ENCODE data around the gene RAD51B. TPM values are rescaled to one million over a fixed set of nuclear protein-coding genes. Genes with fewer than 3 reads are reported as not detected.

RAD51B gene
- total RNA-seq, 1 experiment from 2014 or later, result 16.7 TPM

DNA sequence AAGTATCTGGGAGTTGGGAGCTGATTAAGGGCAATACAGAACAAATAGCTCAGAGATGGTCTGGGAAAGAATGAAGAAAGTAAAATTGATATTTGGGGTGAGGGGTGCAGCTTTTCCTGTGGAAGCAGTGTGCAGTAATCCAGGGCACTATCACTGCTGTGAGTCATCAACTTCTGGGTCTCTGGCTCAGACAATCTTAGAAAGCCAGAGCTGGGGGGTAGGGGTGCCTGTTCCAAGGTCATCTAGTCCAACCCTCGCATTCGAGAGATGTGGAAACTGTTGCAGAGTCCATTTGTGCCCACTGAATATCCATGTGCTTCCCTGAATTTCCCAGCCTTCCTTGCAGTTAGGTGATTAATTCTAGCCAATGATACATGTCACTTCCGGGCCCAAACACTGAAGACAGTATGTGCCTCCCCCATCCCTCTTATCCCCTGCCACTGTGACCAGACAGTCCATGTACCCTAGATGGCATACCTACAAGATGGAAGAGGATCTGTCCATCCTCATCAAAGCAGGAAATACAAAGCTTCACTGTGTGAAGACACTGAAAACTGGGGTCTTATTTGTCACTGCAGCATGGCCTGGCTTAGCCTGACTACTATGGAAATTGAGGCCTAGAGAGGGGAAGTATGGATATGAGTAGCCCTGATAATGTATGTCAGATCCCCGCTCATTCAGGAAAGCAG, 921.4 kb downstream of the RAD51B start:
- Histone ChIP-seq H2BK15ac (ENCODE audit: low read depth, low read length) (no peak overlapping the region), H3K4ac (ENCODE audit: low read depth, low read length) (no peak overlapping the region), H2BK20ac (ENCODE audit: low read depth, low read length, poor library complexity, severe bottlenecking) (no peak overlapping the region), H3K56ac (ENCODE audit: insufficient read length, low read depth, low read length) (no peak overlapping the region), H3K27ac (ENCODE audit: insufficient read length, low read depth, low read length) (no peak overlapping the region), H3K9me3 (ENCODE audit: control insufficient read depth, low read depth, low read length) (no peaks in the 10 kb centered on the region), H3K79me2 (ENCODE audit: insufficient read depth, low read length) (no peaks in the 10 kb centered on the region), H3K14ac (ENCODE audit: insufficient read depth, low read length) (no peak overlapping the region), H4K20me1 (ENCODE audit: control insufficient read depth, insufficient read depth, insufficient read length) (no peaks in the 10 kb centered on the region), H3K9ac (ENCODE audit: extremely low read depth, insufficient read length, low read length) (no peak overlapping the region), H3K4me2 (ENCODE audit: insufficient read depth, insufficient read length, low read length) (no peak overlapping the region), H3K18ac (ENCODE audit: insufficient read length, low read depth, low read length) (no peak overlapping the region), H3T11ph (ENCODE audit: low read length) (no peak overlapping the region), H2BK12ac (ENCODE audit: insufficient read length, low read depth, low read length) (no peak overlapping the region), H2BK120ac (ENCODE audit: low read depth, low read length, poor library complexity, severe bottlenecking) (no peak overlapping the region), H2AK5ac (ENCODE audit: insufficient read length, low read length) (no peak overlapping the region), H3K79me1 (ENCODE audit: insufficient read depth, low read depth, low read length, poor library complexity, severe bottlenecking) (no peaks in the 10 kb centered on the region), H3K4me1 (ENCODE audit: insufficient read depth, low read length) (no peaks in the 10 kb centered on the region), H4K91ac (ENCODE audit: insufficient read length, low read depth, low read length) (no peak overlapping the region), H3K23ac (ENCODE audit: insufficient read length, low read depth, low read length) (no peak overlapping the region), H2BK5ac (ENCODE audit: insufficient read length, low read length) (no peak overlapping the region), H4K8ac (replicated peaks; ENCODE audit: insufficient read length, low read depth, low read length) (no peak overlapping the region), H2AFZ (ENCODE audit: low read length) (no peak overlapping the region), H3K27me3 (ENCODE audit: insufficient read depth, low read length) (no peaks in the 10 kb centered on the region), H3K23me2 (ENCODE audit: insufficient read length, low read depth, low read length, poor library complexity, severe bottlenecking) (no peaks in the 10 kb centered on the region), H4K5ac (ENCODE audit: insufficient read length, low read depth, low read length) (no peak overlapping the region)
- Mint-ChIP-seq H3K27ac (no peak overlapping the region), H3K36me3 (ENCODE audit: insufficient read depth in 1 of 3, low read depth in 3 of 3) (peaks cover 0 to 5% (median 0%) of the 10 kb centered on the region in 3 experiments; a peak in 2 of 7 replicates), H3K4me3 (no peak overlapping the region), H3K4me1 (peaks cover 0 to 19% of the 10 kb centered on the region in 2 experiments; a peak in 3 of 4 replicates), H3K9me3 (peaks cover 7 to 12% of the 10 kb centered on the region in 2 experiments; a peak in 4 of 5 replicates), H3K27me3 (ENCODE audit: low read depth) (peaks cover 9% of the 10 kb centered on the region)
- no peak for DNase-seq
- no CpG with 5 or more reads among the region's 4 CpGs for WGBS (ENCODE audit: extremely low coverage, insufficient read length, low lambda C conversion rate)
- no peak for TF ChIP-seq CTCF (conservative IDR thresholded peaks at IDR 0.05)
